ENCODE measurements around the gene CCNL2. TPM values are rescaled to one million over a fixed set of nuclear protein-coding genes. Genes with fewer than 3 reads are reported as not detected.

Gene CCNL2
- polyA plus RNA-seq, 4 donors = 71.9 to 224 (median 198) TPM

DNA sequence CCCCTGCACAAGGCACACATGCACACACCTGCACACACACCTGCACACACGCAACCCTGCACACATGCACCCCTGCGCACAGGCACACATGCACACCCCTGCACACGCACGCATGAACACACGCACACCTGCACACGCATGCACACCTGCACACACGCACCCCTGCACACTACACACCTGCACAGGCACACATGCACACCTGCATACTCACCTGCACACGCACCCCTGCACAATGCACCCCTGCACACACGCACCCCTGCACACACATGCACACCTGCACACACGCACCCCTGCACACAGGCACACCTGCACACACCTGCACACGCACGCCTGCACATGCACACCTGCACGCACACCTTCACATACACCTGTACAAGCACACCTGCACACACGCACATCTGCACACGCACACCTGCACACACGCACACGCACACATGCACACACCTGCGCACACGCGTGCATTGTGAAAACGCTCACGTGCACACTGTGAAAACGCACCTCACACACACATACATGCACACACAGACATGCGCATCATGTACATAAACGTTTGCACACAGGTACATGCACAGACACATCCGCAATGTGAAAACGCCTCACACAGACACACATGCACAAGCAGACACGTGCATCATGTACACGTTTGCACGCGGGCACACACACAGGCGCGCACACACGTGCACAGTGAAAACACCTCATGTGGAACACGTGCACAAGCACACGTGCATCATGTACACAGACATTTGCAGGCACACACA, 58.2 kb downstream of the CCNL2 start:
- Histone ChIP-seq H3K27ac (ENCODE audit: low read depth in 1 of 3, low read length in 2 of 3) (no peak overlapping the region), H3K36me3 (ENCODE audit: control insufficient read depth in 3 of 3, insufficient read depth in 2 of 3, low read depth in 1 of 3, low read length in 3 of 3) (peaks cover 2 to 88% (median 15%) of the 10 kb centered on the region in 3 donors), H3K4me3 (ENCODE audit: low read depth in 1 of 3, low read length in 3 of 3) (no peak overlapping the region), H3K27me3 (ENCODE audit: control insufficient read depth in 3 of 3, insufficient read depth in 3 of 3, low read length in 3 of 3) (no peaks in the 10 kb centered on the region), H3K9me3 (ENCODE audit: control insufficient read depth in 2 of 2, insufficient read depth in 1 of 2, low read depth in 1 of 2, low read length in 1 of 2) (no peaks in the 10 kb centered on the region), H3K4me1 (ENCODE audit: control insufficient read depth in 3 of 3, insufficient read depth in 2 of 3, low read depth in 1 of 3, low read length in 2 of 3) (peaks cover 2 to 23% (median 7%) of the 10 kb centered on the region in 3 donors)
- DNase-seq (no peak), FAIRE-seq (no peak)
- 93 to 94% (median 93%) methylated on average over 36 of the region's 36 CpGs for WGBS, 3 donors

DNA sequence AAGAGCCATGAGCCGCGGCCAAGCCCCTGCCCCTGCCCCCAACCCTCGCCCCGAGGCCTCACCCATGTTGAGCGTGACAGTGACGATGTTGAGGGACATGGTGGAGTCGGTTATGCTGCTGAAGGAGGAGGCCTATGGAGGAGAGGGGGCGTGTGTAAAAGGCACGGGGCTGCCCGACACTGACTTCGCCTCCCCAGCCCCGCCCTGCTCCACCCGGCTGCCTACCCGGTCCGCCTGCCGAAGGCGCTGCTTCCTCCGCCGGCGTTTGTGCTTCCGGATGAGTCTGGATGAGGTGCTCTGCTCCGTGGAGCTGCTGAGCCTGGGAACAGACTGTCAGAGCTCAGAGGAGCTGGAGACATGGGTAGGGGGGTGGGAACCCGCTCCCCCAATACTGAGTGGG, 59.0 kb downstream of the CCNL2 start:
- Histone ChIP-seq H3K36me3 (ENCODE audit: control insufficient read depth in 3 of 3, insufficient read depth in 2 of 3, low read depth in 1 of 3, low read length in 3 of 3) (peaks cover 2 to 88% (median 15%) of the 10 kb centered on the region in 3 donors), H3K9me3 (ENCODE audit: control insufficient read depth in 2 of 2, insufficient read depth in 1 of 2, low read depth in 1 of 2, low read length in 1 of 2) (no peaks in the 10 kb centered on the region), H3K27ac (ENCODE audit: low read depth in 1 of 3, low read length in 2 of 3) (no peak overlapping the region), H3K4me3 (ENCODE audit: low read depth in 1 of 3, low read length in 3 of 3) (no peak overlapping the region), H3K27me3 (ENCODE audit: control insufficient read depth in 3 of 3, insufficient read depth in 3 of 3, low read length in 3 of 3) (no peaks in the 10 kb centered on the region), H3K4me1 (ENCODE audit: control insufficient read depth in 3 of 3, insufficient read depth in 2 of 3, low read depth in 1 of 3, low read length in 2 of 3) (peaks cover 2 to 15% (median 5%) of the 10 kb centered on the region in 3 donors)
- FAIRE-seq (no peak), DNase-seq (no peak)
- 88 to 95% (median 88%) methylated on average over 23 of the region's 23 CpGs for WGBS, 3 donors

- WGBS, 3 donors = 95 to 96% (median 95%) methylated on average over 33 to 36 of the region's 36 CpGs
- FAIRE-seq = no peak
These were observed 60.9 kb downstream of the CCNL2 start for GRCh38 chr1:1338278-1338677.

GRCh38 chr1:1337793-1338147, 61.4 kb downstream of the CCNL2 start:
- peaks cover 0 to 6% (median 0%) of the 10 kb centered on the region in 3 donors for H3K4me1 ChIP-seq (ENCODE audit: control insufficient read depth in 3 of 3, insufficient read depth in 2 of 3, low read depth in 1 of 3, low read length in 2 of 3)
- H3K4me3 ChIP-seq (ENCODE audit: low read depth in 1 of 3, low read length in 3 of 3) = no peak overlapping the region
- no peak overlapping the region for H3K27ac ChIP-seq (ENCODE audit: low read depth in 1 of 3, low read length in 2 of 3)
- H3K36me3 ChIP-seq (ENCODE audit: control insufficient read depth in 3 of 3, insufficient read depth in 2 of 3, low read depth in 1 of 3, low read length in 3 of 3) = peaks cover 2 to 92% (median 15%) of the 10 kb centered on the region in 3 donors
- no peak for FAIRE-seq
- no peaks in the 10 kb centered on the region for H3K27me3 ChIP-seq (ENCODE audit: control insufficient read depth in 3 of 3, insufficient read depth in 3 of 3, low read length in 3 of 3)
- H3K9me3 ChIP-seq (ENCODE audit: control insufficient read depth in 2 of 2, insufficient read depth in 1 of 2, low read depth in 1 of 2, low read length in 1 of 2) = no peaks in the 10 kb centered on the region
- 51 to 75% (median 60%) methylated on average over 13 to 18 of the region's 18 CpGs for WGBS, 3 donors
- DNase-seq = peak in 1 of 2 donors; percentile 64

More at GRCh38 chr1:1338278-1338677, 60.9 kb downstream of the CCNL2 start:
- H3K4me3 ChIP-seq (ENCODE audit: low read depth in 1 of 3, low read length in 3 of 3) = no peak overlapping the region
- peaks cover 2 to 91% (median 15%) of the 10 kb centered on the region in 3 donors for H3K36me3 ChIP-seq (ENCODE audit: control insufficient read depth in 3 of 3, insufficient read depth in 2 of 3, low read depth in 1 of 3, low read length in 3 of 3)
- DNase-seq = no peak
- H3K27me3 ChIP-seq (ENCODE audit: control insufficient read depth in 3 of 3, insufficient read depth in 3 of 3, low read length in 3 of 3) = no peaks in the 10 kb centered on the region
- H3K9me3 ChIP-seq (ENCODE audit: control insufficient read depth in 2 of 2, insufficient read depth in 1 of 2, low read depth in 1 of 2, low read length in 1 of 2) = no peaks in the 10 kb centered on the region
- H3K4me1 ChIP-seq (ENCODE audit: control insufficient read depth in 3 of 3, insufficient read depth in 2 of 3, low read depth in 1 of 3, low read length in 2 of 3) = peaks cover 0 to 6% (median 0%) of the 10 kb centered on the region in 3 donors
- H3K27ac ChIP-seq (ENCODE audit: low read depth in 1 of 3, low read length in 2 of 3) = no peak overlapping the region

DNA sequence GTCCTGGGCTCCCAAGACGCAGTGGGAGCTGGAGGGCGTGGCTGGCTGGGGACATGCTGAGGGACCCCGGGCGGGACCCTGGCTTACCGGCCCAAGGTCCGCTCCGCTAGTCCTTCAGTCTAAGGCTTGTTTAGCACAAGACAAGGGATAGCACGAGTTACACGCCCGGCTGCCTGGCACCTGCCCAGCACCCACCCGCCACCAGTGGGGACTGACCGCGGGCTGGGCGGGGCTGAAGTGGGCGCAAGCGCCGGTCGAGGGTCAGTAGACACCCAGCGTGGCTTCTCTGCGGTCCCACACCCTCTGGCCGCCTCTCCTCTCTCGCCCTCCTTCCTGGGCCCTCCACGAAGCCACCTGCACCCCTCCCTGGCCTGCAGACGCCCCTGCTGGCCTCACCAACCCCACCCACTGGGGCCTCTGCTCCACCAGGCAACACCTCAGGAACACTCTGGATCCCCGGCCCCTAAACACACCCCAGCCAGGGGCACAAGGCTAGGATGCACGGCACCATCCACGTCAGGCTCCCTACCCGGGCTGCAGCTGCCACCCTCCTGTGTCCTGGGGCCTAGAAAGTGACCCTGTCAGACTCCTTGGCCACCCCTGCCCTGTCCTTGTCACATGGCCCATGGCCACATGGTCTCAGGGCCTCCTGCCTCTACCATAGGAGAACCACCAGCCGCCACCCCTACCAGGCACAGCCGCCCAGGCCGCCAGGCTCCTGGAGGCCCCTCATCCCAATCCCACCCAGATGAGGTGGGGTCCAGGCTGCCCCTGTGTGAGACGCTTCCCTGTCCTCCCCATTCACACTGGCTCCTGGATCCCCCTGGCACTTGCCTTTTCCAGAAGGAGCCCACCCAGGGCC, 62.0 kb downstream of the CCNL2 start:
- WGBS, 3 donors = 85 to 89% (median 88%) methylated on average over 21 to 32 of the region's 32 CpGs
- peaks cover 0 to 6% (median 0%) of the 10 kb centered on the region in 3 donors for H3K4me1 ChIP-seq (ENCODE audit: control insufficient read depth in 3 of 3, insufficient read depth in 2 of 3, low read depth in 1 of 3, low read length in 2 of 3)
- peaks cover 2 to 95% (median 15%) of the 10 kb centered on the region in 3 donors for H3K36me3 ChIP-seq (ENCODE audit: control insufficient read depth in 3 of 3, insufficient read depth in 2 of 3, low read depth in 1 of 3, low read length in 3 of 3)
- no peak for DNase-seq
- no peaks in the 10 kb centered on the region for H3K27me3 ChIP-seq (ENCODE audit: control insufficient read depth in 3 of 3, insufficient read depth in 3 of 3, low read length in 3 of 3)
- no peak overlapping the region for H3K27ac ChIP-seq (ENCODE audit: low read depth in 1 of 3, low read length in 2 of 3)
- FAIRE-seq = no peak
- no peak overlapping the region for H3K4me3 ChIP-seq (ENCODE audit: low read depth in 1 of 3, low read length in 3 of 3)
- no peaks in the 10 kb centered on the region for H3K9me3 ChIP-seq (ENCODE audit: control insufficient read depth in 2 of 2, insufficient read depth in 1 of 2, low read depth in 1 of 2, low read length in 1 of 2)

DNA sequence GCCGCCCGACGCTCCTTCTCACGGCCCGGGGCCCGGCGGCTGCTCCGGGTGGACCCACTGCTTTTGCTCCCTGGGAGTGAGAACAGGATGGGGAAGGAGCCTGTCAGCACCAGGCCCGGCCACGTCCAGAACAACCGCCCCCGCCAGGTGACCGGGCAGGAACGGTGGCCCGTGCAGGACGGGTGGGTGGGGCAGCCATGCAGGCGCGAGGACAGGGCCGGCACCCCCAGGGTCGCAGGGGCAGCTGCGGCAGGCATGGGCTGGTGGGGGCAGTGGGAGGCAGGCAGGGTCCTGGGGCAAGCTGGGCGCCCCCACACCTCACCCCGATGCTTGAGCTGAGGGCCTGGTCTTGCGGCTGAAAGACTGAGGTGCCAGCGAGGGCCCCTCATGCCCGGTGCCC, 62.7 kb downstream of the CCNL2 start:
- DNase-seq = no peak
- Histone ChIP-seq H3K9me3 (ENCODE audit: control insufficient read depth in 2 of 2, insufficient read depth in 1 of 2, low read depth in 1 of 2, low read length in 1 of 2) (no peaks in the 10 kb centered on the region), H3K27ac (ENCODE audit: low read depth in 1 of 3, low read length in 2 of 3) (no peak overlapping the region), H3K4me1 (ENCODE audit: control insufficient read depth in 3 of 3, insufficient read depth in 2 of 3, low read depth in 1 of 3, low read length in 2 of 3) (peaks cover 0 to 6% (median 0%) of the 10 kb centered on the region in 3 donors), H3K4me3 (ENCODE audit: low read depth in 1 of 3, low read length in 3 of 3) (no peak overlapping the region), H3K27me3 (ENCODE audit: control insufficient read depth in 3 of 3, insufficient read depth in 3 of 3, low read length in 3 of 3) (no peaks in the 10 kb centered on the region), H3K36me3 (ENCODE audit: control insufficient read depth in 3 of 3, insufficient read depth in 2 of 3, low read depth in 1 of 3, low read length in 3 of 3) (peaks cover 0 to 88% (median 15%) of the 10 kb centered on the region in 3 donors)
- FAIRE-seq = no peak
- WGBS, 3 donors = 89 to 91% (median 90%) methylated on average over 21 to 26 of the region's 26 CpGs

DNA sequence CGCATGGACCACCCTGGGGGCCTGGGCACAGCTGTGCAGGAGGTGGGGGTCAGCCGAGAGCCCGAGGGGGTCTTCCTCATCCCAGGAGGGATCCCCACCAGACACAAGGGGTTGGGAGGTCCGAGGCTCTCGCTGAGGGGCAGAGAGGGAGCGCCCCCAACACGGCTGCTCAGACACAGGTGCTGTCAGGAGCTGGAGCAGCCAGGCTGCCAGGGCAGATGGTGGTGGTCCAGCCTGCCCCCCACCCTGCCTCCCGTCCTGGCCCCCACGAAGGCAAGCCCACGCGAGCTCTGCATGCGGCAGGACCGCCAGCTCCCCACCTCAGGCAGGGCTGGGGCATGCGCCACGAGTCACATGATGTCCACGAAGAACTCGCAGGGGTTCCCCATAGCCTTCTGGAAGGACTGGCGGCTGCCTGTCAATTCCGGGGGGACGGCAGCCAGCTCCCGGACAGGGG, 63.3 kb downstream of the CCNL2 start:
- 87 to 89% (median 89%) methylated on average over 16 to 21 of the region's 21 CpGs for WGBS, 3 donors
- H3K27me3 ChIP-seq (ENCODE audit: control insufficient read depth in 3 of 3, insufficient read depth in 3 of 3, low read length in 3 of 3) = no peaks in the 10 kb centered on the region
- H3K36me3 ChIP-seq (ENCODE audit: control insufficient read depth in 3 of 3, insufficient read depth in 2 of 3, low read depth in 1 of 3, low read length in 3 of 3) = peaks cover 0 to 81% (median 15%) of the 10 kb centered on the region in 3 donors
- no peak overlapping the region for H3K27ac ChIP-seq (ENCODE audit: low read depth in 1 of 3, low read length in 2 of 3)
- no peak for DNase-seq
- FAIRE-seq = no peak
- H3K9me3 ChIP-seq (ENCODE audit: control insufficient read depth in 2 of 2, insufficient read depth in 1 of 2, low read depth in 1 of 2, low read length in 1 of 2) = no peaks in the 10 kb centered on the region
- H3K4me3 ChIP-seq (ENCODE audit: low read depth in 1 of 3, low read length in 3 of 3) = no peak overlapping the region
- H3K4me1 ChIP-seq (ENCODE audit: control insufficient read depth in 3 of 3, insufficient read depth in 2 of 3, low read depth in 1 of 3, low read length in 2 of 3) = peaks cover 0 to 13% (median 0%) of the 10 kb centered on the region in 3 donors
